D721Med (cell line): ENCODE measurements around the gene OSBPL3.

Experiments used
- DNase-seq: peaks from one replicate; pipeline ENCODE4 v3.0.0; 2011; ENCODE audit warnings: low spot score; ENCODE audit not compliant: insufficient read length
- FAIRE-seq: peaks from 2 replicates; lab custom pipeline; 2011; peaks lifted over from hg19 to GRCh38; lab: Jason Lieb, UNC
- TF ChIP-seq, protein P1 (sequence below): IDR thresholded peaks from 2 replicates; pipeline ENCODE4 v1.5.1; 2012; ENCODE audit warnings: mild to moderate bottlenecking, control low read depth; ENCODE audit not compliant: insufficient read depth; ENCODE audit errors: missing control alignments

Gene OSBPL3

DNA sequence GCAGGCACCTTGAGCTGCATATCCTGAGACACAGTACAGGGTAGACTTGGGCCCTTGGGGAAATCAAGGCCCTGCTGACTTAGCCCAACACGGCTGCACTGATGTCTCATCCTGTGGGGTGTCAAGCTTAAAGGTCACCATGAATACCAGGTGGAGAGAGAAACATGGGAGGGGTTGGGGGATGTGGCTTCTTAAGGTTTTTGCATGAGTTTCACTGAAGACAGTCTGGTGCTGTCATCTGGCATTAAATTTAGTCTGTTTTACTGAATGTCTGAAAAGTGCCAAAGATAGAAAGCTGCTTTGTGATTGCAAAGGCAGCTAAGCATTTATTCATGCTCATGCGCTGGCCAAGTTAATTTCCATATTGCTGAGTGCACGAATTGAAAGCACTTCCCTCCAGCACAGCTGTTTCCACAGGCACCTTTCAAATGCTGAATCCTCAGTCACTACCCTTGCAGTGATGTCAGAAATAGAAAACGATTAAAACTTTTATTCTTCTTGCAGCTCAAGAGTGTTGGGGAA is 102.1 kb downstream of the OSBPL3 start:
- no peak for DNase-seq

DNA sequence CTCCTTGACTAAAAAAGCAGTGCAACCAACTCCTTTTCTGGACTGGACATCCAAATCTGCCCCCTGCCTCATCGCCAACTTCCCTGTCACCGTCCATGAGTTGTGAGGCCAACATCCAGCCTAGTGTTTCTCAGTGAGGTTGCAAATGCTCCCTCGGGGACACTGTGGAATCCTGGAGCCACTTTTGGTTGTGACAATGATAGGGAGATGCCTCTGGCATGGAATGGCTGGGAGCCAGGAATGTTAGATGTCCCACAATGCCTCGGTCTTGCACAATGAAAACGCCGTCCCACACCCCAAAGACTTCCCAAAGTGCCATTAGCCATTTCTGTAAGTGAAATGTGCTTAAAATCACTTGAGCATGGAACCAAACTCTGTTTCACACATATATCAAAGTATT is 105.2 kb downstream of the OSBPL3 start:
- TF ChIP-seq, protein P1, sequence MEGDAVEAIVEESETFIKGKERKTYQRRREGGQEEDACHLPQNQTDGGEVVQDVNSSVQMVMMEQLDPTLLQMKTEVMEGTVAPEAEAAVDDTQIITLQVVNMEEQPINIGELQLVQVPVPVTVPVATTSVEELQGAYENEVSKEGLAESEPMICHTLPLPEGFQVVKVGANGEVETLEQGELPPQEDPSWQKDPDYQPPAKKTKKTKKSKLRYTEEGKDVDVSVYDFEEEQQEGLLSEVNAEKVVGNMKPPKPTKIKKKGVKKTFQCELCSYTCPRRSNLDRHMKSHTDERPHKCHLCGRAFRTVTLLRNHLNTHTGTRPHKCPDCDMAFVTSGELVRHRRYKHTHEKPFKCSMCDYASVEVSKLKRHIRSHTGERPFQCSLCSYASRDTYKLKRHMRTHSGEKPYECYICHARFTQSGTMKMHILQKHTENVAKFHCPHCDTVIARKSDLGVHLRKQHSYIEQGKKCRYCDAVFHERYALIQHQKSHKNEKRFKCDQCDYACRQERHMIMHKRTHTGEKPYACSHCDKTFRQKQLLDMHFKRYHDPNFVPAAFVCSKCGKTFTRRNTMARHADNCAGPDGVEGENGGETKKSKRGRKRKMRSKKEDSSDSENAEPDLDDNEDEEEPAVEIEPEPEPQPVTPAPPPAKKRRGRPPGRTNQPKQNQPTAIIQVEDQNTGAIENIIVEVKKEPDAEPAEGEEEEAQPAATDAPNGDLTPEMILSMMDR = no peak
- FAIRE-seq = no peak
- no peak for DNase-seq

More for the DNA sequence above, 102.1 kb downstream of the OSBPL3 start:
- TF ChIP-seq, protein P1 = no peak
- FAIRE-seq = no peak

DNA sequence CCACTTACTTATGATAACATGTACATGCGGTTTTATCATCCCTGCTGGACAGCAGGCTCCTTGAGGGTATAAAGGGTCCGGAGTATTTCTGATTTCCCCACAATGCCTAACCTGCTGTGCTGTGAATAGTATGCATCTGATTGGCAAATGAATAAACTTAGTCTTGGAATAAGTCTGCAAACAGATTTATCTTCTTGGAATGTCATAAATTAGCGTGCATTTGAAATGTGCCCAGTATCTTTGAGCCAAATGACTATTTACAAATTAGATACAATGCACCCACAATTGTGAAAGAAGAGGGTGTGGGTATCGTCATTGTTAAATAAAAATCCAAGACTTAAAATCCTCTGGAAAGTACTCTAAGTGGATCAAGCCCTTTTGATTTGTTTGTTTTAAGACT is 106.0 kb downstream of the OSBPL3 start:
- FAIRE-seq (no peak), DNase-seq (no peak)
- TF ChIP-seq, protein P1 = no peak

DNA sequence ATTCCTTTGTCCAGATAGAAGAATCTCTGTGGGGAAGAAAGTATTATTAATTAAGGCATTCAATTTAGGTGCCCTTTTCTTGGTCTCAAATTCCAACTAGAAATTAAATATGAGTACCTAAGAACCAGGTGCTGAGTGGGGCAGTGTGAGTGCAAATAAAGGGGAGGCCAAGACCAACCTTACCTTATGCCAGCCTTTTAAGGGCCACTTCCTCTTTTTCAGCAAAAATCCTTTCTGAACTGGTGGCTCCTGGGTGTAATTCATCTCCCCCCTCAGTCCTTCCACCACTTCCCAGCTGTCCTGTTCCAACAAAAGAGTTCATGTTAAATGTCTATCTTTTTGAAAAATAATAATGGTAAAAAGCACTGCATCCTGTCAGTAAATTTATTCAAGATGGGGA is 108.2 kb downstream of the OSBPL3 start:
- TF ChIP-seq, protein P1 = no peak
- DNase-seq (no peak), FAIRE-seq (no peak)

DNA sequence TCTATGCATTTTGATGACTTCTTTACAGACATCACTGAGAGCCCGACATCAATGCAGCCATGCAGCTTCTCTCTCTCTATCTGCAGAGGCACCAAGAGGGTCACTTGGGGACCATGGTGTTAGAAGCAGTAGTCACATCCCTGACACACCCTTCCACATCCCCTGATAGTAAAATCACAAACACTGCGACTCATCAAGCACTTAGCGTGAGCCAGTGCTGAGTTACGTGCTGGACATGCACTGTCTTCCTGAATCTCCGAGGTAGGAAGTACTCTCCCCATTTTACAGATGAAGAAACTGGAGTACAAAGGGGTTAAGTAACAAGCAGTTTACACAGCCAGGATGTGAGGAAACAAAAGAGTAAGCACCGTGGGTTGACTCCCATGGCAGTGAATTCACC is 109.2 kb downstream of the OSBPL3 start:
- TF ChIP-seq, protein P1 = no peak
- DNase-seq (no peak), FAIRE-seq (no peak)

DNA sequence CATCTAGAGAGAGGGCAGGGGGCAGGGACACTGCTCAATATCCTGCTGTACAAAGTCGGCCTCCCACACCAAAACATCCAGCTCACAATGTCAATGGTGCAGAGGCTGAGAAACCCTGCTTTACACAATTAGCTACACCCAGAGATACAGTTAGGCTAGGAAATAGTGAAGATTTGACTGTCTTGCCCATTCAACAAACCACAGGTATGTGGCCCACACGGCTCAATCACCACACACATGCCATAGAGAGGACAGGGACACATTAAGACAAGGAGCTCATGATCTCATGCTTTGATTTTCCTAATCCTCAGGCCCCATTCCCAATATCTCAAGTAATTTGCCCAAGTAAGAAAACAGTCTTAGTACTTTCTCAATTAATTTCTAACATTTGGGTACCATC is 110.4 kb downstream of the OSBPL3 start:
- FAIRE-seq = no peak

DNA sequence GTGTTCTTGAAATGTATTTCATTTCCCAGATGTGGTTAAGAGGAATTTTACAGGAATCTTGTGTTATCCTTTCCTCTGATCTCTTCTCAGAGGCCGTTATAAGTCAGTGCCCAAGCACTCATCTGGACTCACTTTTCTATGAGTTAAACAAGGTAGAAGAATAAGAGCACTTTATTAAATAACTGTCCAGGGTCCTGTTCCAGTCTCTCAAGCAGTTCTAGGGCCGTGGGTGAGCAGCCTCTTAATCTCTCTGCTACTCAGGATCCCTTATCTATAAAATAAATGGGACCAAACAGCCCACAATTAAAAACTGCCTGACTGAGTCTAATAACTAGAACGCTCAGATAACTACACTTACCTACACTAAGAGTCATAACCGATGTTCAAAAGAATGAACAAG is 111.2 kb downstream of the OSBPL3 start:
- DNase-seq (no peak), FAIRE-seq (no peak)
- TF ChIP-seq, protein P1 = no peak

More for the DNA sequence above, 110.4 kb downstream of the OSBPL3 start:
- no peak for DNase-seq
- TF ChIP-seq, protein P1 = no peak
